GM18502 (cell line): ENCODE measurements around the gene SHBG.
A peak's percentile ranks its signal among the peaks of the same experiment; 100 is the strongest.
"Not testable (repeated sequence)": the region's sequence is repeated elsewhere in the genome, so short reads cannot be mapped to it uniquely, and the experiment has no call there.

ENCODE experiments used
- ATAC-seq: cut with Tn5 transposase; IDR thresholded peaks from one replicate; pipeline ENCODE4 v1.9.1; 2021; ENCODE audit warnings: mild to moderate bottlenecking; ENCODE audit not compliant: unreplicated experiment, poor library complexity

The SHBG gene

DNA sequence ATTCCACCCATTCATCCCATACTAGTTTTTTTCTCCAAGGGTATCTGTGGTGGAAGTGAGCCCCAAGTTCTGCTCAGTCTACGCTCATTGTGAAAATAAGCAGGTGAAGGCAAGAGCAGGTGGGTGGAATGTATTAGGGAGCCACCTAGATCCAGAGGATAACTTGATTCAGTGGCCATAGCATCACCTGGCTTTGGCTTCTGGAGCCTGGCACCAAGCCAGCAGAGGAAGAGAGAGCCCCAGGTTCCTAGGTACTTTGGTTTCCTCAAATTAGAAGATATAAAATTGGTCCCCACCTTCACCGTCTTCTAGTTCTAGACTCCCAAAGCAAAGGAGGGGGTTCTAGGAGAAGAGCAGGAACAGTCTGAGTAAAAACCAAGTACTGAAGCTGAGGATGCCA, 19.3 kb upstream of the SHBG start:
- ATAC-seq, result no peak

DNA sequence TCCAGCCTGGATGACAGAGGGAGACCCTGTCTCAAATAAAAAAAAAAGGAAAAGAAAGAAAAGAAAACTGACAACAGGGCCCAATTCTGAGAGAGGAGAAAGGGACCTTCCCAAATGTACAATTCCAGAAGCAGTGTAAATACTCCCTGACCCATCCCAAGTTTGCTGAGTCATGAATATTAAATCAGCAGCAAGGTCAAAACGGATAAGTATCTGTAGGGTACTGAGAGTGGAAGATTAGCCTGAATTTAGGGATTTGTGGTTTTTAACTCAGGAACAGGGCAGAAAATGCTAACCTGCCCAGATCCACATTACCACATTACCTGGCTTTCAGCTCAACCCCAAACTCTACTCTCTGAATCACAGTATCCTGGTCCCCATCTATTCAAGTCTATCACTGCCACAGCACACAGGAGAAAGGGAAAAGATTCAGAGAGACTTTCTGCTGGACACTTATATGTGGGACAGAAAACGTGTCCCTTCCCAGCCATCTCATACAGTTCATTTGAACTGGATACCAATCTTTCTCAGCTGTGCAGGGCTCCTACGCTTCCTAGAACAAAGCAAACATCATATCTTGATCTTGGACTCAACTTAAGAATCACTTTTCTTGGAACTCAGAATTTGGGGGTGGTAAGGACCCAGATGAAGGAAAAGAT, 18.2 kb upstream of the SHBG start:
- no peak for ATAC-seq

DNA sequence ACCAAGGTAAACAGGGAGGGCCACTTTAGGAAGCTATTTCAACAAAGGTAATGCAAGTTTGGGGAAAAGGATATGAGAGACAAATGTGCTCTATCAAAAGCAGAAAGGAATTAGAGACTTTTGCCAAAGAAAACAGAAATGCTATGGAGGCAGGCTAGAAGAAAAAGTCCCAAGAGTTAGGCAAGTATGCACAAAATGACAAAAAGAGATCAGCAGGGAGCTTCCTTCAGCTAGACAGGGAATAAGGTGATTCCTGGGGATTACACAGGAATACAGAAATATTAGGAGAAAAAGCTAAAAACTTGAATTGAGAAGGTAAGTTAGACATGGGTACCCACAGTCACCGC, 17.7 kb upstream of the SHBG start:
- no peak for ATAC-seq

DNA sequence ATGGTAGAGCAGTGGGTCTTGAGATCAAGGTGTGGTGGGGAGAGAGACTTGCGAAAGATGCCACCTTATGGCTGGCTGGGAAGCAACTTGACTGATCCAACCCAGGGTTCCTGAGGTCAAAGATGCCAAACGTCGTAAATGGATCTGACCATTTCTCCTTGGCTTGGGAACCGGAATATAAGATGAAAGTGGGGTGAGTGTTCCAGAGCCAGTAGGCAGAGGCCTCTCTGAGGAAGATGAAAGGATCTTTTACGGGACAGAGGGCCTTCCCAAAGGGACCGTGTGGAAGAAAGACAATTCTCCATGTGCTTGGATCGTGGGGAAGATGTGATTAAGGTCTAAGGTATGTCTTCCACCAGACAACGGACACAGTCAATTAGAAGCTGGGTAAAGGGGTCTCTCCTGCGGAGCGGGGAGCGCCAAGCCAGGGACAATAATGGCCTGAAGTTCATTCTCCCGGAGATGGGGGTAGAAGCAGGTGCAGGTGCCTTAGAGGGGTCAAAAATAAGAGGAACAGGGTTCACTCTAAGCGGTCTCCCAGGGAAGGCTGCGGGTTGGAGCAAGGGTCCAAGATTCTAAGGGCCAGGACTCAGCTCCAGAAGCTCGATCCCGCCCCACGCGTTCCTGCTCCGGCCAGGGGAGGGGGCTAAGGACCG, 16.0 kb upstream of the SHBG start:
- ATAC-seq, result no peak

DNA sequence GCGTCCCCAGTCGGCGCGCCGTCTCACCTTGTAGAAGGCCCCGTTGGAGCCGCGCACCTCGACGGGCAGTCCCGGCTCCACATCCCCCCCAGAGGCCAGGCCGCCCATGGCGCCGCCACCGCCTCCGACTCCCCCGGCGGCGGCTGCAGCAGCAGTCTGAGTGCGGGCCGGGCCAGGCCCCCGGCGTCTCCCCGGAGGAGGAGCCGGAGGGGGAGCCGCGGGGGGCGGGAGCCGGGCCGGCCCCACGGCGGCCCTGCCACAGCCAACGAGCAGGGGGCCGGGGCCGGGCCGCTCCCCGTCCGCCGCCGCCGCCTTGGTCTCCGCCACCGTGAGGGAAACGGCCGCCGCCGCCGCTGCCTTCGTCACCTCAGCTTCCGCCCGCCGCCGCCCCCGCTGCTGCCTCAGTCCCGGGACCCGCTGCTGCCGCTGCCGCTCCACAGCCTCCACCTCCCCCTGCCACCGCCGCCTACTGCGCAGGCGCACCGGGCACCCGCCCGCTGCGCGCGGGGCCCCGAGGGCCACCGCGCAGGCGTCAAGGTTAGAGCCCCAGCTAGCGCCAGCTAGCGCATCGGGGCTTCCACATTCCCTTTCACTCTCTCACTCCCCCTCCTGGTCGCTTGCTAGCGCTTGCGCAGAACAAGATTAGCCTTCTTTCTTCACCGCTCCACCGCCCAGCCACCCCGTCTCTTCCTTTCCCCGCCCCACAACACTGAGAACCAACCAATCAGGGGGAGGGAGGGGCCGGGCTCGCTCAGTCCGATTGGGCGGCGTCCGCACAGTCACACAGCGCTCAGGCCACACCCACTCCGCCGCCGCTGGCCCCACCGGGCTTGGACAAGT, 15.3 kb upstream of the SHBG start, which contains the start of gene FXR2:
FXR2 (minus strand) TSS at position 473 of the 840 bp plus-strand sequence; CDS start at position 108, 365 bp downstream.
- peak; percentile 89 for ATAC-seq

DNA sequence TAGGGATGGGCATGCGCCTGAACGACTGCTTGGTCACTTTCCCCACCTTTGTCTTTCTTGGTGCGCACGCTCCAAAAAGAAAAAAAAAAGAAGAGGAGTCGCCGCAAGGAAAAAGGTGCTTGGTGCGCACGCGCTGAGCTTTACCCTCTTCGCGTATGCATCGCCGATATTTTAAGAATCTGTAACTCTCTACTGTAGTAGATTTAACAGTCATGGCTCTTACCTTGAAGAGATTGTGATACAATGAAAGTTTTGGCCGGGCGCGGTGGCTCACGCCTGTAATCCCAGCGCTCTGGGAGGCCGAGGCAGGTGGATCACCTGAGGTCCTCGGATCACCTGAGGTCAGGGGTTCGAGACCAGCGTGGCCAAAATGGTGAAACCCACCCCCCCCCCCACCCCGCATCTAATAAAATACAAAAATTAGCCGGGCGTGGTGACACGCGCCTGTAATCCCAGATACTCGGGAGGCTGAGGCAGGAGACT, 14.6 kb upstream of the SHBG start:
- ATAC-seq, result no peak

DNA sequence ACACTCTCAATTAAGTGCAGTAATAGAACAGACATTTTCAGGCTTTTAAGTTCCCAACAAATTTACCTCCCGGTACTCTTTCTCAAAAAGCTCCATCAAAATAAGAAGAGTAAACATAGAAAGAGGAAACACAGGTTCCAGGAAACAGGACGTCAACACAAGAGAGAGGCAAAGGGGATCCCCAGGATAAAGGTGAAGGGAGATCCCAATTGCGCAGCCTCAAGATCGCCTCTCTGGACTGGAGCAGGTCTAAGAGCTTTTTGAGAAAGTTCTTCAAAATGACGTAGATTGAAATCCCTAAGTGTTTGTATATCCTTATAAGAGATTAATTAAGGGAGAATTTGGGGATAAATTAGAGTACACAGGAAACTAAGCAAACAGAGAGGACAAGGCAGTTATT, 11.3 kb upstream of the SHBG start:
- ATAC-seq, result no peak

DNA sequence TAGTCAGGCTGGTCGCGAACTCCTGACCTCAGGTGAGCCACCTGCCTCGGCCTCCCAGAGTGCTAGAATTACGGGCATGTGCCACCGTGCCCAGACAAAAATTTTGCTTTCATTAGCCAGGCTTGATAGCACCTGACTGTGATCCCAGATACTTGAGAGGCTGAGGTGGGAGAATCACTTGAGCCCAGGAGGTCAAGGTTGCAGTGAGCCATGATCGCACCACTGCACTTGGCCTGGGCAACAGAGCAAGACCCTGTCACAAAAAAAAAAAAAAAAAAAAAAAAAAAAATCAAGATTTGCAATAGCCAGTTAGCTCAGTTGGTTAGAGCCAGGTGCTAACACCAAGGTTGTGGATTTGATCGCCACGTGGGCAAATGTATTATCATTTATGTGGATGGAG, 9.1 kb upstream of the SHBG start:
- ATAC-seq, result no peak

DNA sequence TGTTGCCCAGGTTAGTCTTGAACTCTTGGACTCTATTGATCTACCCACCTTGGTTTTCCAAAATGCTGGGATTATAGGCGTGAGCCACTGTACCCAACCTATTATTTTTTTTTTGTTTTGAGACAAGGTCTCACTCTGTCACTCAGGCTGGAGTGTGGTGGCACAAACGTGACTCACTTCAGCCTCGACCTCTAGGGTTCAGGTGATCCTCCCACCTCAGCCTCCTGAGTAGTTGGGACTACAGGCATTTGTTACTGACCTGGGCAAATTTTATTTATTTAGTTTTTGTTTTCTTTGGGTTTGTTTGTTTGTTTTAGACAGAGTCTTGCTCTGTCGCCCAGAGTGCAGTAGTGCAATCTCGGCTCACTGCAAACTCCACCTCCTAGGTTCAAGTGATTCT, 6.3 kb upstream of the SHBG start:
- no peak for ATAC-seq

DNA sequence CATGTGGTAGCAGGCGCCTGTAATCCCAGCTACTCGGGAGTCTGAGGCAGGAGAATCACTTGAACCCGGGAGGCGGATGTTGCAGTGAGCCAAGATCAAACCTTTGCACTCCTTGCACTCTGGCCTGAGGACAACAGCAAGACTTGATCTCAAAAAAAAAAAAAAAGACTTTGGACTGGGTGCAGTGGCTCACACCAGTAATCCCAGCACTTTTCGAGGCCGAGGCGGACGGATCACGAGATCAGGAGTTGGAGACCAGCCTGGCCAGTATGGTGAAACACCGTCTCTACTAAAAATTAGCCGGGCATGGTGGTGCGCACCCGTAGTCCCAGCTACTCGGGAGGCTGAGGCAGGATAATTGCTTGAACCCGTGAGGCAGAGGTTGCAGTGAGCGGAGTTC, 4.2 kb upstream of the SHBG start:
- ATAC-seq, result not testable (repeated sequence)

DNA sequence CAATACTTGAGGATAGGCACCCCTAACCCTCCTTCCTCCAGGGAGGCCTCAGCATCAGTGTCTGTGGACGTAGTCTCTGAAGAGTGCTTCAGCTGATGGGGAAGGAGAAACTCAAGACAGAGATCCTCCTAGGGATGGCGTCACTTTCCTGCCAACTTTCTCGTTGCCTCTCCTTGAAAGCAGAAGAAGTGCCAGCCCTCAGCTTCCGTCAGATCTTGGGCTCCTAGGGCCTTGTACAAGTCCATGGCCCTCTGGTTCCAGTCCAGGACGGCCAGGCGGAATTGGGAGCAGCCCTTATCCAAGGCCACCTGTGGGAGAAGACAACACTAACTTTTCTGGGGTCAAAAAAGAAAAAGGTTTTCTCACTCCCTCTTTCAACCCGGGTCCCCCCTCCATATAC, 3.6 kb upstream of the SHBG start:
- no peak for ATAC-seq

DNA sequence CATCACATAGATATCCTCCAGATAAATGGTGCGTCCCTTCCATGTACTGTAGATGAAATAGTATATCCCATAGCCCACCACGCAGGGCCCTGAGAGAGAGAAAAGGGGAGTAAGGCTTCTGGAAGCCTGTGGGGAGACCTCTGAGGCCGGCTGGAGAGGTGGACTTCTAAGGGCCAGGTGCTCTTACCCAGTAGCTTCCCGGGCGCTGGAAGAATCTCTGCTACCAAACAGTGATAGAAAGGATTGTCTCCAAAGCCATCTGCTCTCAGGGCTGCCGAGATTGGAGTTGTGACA, 3.0 kb upstream of the SHBG start:
- no peak for ATAC-seq

DNA sequence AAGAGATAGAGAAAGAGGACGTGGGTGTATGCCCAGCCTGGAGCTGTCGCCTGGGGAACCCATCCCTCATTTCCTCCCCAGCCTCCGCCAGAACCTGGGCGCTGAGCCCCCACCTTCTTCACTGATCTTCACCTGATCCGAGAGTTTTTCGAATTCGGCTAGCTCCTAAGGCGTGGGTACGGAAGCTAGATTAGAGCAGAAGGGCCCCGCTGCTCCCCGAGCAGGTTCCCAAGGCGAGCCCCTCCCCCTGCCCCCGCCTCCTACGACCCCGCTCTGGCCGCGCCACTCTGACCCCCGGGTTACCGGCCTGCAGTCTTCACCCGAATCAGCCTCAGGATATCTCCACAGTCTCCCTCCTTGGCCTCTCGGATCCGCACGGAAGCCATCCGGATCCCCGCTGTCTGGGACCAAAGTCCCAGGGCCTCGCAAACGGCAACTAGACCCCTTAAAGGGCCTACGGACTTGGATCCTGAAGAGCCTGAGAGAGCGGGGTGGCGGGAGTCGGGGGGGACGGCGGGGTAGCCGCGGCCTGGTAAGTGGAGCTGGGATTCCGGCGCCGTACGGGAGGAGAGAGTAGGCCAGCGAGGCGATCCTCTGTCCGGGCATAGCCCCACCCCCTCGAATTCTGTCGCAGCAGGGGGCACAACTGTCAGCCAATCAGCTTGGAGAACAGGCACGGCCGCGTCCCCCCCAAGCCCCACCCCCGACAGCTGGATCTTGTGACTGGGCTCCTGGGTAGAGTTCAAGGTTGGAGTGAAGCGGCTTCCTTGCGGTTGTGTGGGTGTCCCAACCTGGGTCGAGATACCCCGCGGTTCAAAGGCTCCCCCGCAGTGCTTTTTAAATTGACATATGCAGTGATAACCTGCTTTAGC, 2.4 kb upstream of the SHBG start, which contains the start of gene SAT2:
SAT2 (minus strand) TSS at position 572 of the 872 bp plus-strand sequence; CDS start at position 386, 186 bp downstream.
- ATAC-seq, result peak; percentile 88

DNA sequence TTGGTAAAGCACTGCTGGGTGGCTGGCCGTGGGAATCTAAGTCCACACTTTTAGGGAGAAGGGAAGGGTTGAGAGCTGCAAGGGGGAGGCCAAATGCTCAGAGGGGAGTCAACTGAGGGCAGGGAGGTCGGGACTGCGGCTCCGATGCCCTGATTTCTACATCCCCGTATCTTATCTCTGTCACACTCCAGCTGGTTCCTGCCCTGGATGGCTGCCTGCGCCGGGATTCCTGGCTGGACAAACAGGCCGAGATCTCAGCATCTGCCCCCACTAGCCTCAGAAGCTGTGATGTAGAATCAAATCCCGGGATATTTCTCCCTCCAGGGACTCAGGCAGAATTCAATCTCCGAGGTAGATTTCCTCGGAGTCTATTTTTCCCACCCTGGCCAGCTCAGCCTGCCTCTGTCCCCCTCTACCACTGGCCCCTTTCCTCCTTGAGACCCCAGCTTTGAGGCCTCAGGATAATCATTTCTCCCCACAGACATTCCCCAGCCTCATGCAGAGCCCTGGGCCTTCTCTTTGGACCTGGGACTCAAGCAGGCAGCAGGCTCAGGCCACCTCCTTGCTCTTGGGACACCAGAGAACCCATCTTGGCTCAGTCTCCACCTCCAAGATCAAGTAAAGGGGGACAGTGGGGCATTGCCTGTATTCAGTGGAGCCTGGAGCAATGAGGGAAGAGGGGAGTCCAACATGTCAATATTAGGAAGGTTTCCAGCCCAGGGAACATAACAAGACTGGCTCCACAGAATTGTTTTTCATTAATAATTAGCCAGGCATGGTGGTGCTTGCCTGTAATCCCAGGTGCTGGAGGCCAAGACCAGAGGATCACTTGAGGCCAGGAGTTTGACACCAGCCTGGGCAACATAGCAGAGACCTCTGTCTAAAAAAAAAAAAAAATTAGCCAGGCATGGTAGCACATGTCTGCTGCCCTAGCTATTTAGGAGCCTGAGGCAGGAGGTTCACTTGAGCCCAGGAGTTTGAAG, 1.8 kb downstream of the SHBG start:
- ATAC-seq, result no peak

DNA sequence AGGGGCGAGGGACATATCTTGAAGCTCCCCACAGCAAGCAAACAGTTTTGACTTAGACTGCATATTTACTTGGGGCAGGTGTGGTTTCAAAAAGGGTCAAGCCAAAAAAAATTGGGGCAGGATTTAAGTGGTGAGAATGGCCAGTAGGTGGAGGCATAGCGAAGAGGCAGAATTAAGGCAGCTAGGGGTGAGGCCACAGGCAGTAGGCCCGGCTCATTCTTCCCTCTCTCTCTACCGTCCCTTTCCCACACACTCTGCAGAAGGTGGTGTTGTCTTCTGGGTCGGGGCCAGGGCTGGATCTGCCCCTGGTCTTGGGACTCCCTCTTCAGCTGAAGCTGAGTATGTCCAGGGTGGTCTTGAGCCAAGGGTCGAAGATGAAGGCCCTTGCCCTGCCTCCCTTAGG, 2.6 kb downstream of the SHBG start:
- no peak for ATAC-seq

DNA sequence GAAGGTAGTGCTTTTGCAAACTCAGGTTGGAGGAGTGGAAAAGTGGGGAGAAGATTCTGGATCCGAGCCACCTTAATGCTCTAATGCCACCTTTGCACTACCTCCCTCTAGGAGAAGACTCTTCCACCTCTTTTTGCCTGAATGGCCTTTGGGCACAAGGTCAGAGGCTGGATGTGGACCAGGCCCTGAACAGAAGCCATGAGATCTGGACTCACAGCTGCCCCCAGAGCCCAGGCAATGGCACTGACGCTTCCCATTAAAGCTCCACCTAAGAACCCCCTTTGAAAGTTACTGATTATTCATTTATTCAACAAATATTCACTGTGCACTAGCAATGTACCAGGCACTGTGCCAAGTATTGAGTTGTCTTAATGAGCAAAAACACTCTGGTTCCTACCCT, 3.2 kb downstream of the SHBG start:
- no peak for ATAC-seq

DNA sequence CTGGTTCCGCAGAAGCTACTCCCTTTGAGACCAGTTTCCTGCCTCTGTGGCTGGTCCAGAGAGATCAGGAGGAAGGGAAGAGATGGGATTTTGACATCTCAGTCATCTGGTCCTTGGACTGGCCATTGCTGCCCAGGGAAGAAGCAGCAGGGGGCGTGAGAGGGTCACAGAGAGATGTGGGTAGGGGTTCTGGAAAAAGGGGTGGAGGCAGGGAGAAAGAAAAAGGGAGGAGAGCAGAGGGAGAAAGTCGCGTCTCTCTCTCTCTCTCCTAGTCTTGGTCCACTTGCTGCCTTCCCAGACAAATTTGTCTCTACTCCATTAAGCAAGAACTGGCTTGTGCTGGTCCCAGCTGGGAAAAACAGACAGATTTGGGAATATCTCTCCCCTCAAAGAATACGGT, 4.4 kb downstream of the SHBG start:
- no peak for ATAC-seq

DNA sequence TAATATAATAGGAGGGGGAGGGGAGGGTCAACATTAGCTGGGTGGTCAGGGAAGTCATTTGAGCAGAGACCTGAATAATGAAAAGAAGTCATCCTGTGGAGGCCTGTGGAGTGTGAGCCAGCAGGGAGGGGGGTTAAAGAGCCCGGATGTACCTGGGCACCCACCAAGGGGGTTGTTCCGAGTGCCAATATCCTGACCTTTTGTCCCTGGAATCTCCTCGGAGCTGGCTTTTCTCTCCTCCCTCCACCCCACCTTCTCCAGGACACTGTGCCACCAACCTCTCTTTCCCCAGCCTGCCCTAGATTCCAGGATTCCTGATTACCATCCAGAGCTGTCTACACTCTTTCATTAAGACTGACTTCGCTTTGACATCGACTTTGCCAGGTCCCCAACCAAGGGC, 6.2 kb downstream of the SHBG start:
- ATAC-seq, result no peak

DNA sequence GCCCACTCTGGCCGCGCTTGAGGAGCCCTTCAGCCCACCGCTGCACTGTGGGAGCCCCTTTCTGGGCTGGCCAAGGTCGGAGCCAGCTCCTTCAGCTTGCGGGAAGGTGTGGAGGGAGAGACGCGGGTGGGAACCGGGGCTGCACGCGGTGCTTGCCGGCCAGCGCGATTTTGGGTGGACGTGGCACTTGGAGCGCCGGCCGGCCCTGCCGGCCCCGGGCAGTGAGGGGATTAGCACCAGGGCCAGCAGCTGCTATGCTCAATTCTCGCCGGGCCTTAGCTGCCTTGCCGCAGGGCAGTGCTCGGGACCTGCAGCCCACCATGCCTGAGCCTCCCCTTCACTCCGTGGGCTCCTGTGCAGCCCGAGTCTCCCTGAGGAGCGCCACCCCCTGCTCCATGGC, 10.8 kb downstream of the SHBG start:
- no peak for ATAC-seq
